Stimulated activated CD8-positive, alpha-beta memory T cell treated with anti-CD3 and anti-CD28 coated beads, Interleukin-4, amount 100 ng/mL, for 4 hours (primary cell): ENCODE measurements around the gene DENND6B.

Source experiments
- DNase-seq, 2 donors: peaks; one replicate each; pipeline ENCODE4 v3.0.0-alpha.2; 2020; ENCODE audit warnings: low read depth in 2 of 2, low spot score in 1 of 2

DENND6B gene

DNA sequence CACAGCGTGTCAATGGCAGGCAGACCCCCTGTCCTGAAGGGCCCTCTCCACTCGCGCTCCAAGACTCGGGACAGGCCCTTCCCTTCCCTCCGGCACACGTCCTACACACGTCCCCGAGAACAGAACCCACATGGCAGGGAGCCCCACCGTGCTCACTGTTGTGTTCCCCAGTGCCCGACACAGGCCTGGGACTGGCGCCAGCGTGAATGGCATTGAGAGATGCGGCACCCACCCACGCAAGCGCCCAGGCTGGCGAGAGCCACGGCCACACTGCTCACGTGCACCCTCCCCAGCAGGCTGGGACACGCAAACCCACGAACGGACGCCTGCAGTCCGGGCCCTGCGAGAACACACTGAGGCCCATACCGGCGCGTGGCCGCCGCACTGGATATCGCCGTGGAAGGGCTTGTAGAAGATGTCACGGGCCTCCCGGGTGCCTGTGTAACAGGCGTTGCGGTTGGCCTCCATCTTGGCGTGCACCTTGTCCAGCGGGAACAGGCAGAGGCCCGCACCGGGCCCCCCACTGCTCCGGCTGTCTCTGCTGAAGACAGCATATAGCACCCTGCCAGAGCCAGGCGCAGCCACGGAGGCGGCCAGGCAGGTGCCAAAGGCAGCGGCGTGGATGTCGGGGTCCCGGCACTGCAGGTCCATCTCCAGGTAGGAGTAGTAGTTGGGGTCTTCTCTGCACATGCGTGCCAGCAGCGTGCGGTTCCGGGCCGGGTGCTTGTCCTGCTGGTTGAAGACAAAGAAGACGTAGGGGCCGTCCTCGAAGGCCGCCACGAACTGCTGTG lies 37.5 kb downstream of the DENND6B start:
- no peak for DNase-seq

DNA sequence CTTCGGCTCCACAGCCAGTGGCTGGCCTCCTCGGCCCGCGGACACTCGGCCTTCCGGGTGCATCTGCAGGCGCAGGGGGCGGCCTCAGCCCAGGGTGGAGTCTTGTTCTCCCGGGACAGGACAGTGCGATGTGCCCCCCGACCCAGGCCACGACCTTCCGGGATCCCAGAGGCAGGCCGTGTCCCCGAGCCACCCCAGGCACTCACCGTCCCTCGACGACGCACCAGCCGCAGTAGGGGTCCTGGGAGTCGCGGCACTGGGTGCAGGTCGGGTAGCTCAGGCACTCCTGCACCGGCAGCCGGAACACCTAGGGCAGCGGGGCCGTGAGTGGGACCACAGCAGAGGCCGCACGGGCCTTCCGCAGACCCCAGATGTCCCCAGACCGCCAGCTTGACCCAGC lies 39.1 kb downstream of the DENND6B start:
- no peak for DNase-seq

DNA sequence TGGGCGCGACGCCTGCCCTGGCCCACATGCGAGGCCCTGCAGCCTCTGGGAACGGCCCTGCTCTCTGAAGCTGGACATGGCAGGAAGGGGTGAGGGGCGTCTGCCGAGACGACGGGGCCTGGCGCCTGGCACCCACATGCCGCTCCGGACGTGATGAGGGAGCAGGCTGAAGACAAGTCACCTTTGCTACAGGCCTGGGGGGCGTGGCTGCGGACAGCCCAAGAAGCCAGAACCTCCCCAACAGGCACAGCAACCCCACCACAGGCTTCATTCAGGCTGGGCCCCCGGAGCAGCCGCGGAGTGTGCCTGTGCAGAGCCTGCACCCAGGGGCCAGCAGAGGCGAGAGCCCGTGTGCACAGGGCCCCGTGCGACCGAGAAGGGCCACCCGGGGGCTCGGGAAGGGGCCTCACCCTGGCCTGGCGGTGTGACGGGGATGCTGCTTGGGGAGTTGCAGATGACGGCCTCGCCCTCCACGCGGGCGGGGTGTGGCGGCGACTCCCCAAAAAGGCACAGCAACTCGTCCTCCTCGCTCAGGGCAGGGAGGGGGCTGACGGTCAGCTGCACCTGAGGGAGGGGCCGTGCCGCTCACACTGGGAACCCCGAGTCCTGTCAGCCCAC lies 40.0 kb downstream of the DENND6B start:
- no peak for DNase-seq

DNA sequence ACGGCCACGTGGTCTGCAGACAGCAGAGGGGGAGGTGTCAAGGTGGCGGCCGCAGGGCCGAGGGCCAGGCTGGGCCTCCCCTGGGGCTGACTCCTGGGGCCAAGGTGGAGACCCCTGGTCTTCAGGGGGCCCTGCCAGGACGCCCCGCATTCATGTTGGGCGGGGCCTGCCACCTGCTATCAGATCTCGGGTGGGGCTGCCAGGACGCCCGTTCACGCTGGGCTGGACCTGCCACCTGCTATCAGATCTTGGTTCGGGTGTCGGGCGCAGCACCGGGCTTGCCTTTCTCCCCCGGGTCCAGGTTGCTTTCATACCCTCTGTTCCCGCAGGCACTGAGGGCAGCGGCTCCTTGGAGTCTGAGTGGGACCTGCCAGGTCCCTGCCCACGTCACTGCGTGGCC lies 40.5 kb downstream of the DENND6B start:
- DNase-seq, result no peak

DNA sequence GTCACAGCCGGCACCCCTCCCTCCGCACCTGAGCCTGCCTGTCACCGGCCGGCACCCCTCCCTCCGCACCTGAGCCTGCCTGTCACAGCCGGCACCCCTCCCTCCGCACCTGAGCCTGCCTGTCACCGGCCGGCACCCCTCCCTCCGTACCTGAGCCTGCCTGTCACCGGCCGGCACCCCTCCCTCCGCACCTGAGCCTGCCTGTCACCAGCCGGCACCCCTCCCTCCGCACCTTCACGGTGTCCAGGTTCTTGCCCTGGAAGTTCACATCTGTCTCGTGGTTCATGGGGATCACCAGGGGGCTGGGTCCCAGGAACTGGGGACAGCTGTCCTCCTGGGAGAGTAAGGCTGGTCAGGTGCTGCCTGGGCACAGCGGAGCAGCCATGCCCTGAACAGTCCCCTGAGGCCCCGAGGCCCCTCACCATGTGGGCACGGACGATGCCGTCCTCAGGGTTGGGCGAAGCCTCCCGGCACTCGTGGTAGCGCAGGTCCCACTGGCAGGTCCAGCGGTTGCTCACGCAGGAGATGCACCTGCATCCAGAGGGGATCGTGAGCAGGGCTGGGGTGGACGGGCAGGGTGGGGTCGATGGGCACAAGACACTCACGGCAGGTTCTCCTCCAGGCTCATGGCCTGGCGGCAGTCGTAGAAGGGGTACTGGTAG lies 41.1 kb downstream of the DENND6B start:
- no peak for DNase-seq

DNA sequence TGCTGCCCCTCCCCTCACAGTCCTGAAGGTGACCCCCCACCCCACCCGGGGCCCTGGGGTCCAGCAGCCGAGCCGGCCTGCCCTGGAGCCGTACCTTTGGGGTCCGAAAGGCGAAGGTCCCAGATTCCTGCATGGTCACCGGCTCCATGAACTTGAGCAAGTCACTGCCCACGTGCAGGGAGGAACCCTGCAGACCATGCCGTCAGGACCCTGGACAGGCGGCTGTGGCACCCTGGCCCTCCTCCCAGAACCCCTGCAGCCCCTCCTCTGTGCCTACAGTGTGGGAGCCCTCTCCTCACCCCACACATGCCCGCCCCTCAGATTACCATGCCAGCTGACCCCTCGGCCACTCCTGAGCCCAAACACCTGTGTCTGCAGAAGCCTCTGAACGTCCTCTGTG lies 42.3 kb downstream of the DENND6B start:
- DNase-seq, result no peak

DNA sequence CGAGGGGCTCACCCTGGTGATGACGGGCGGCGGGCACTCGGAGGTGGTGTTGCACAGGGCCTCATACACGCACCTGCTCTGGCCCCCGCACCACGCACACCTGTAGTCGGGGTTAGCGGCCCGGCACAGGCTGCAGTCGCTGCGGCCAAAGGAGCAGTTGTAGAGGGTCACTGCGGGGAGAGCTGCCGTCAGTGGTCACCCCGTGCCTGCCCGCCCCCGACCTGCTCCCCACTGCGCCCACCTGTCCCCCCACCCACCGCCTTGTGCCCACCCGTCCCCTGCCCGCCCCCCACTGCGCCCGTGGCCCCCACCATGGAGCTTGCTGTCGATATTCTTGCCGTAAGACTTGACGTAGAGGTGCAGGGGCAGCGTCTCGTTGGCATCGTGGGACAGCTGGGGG lies 43.0 kb downstream of the DENND6B start:
- DNase-seq, result no peak

DNA sequence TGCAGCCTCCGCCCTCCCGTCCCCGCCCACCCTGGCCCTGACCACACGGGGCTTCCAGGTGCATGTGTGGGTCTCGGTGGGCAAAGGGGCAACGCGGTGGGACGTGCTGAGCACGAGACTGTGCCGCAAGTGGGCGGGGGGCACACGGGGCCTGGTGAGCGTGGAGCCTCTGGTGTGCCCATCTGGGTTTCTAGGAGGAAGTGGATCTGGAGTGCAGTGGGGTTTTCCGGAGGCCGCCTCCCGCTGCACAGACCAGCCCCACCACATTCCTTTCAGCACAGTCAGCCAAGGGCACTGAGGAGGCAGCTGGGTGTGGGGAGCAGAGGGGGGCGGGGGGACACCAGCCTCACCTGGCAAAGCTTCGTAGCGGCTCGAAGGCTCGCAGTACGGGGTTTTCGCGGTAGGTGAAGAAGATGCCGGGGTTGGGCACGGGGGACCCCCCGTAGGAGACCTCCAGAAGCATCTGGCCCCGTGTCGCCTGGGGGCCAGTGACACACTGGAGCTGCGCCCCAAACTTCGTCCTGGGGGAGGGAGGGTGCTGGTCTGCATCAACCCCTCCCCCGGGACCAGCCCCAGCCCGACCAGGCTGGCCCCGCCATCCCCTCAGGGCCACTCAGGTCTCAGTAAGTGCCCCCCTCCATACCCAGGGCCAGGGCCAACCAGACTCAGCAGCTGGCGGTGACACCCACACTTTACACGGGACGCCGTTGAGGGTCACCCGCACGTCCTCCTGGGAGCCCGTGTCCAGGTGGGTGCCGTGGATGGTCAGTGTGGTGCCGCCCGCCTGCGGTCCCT lies 44.3 kb downstream of the DENND6B start:
- DNase-seq, result no peak

DNA sequence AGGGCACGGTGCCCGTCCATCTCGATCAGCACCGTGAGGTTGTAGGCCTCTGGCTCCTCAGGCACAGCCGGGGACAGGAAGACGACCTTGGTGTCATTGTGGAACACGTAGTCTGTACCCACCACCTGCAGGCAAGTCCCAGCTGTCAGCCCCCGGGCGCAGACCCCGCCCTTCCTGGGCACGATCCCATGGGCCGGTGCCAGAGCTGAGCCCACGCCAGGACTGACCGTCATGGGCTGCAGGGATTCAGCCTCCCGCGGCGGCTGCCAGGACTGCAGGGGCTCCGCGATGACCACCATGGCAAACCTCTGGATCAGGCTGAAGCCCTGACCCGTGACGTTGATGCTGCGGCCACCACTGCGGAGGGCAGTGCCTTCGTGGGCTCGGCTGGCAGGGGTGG lies 44.9 kb downstream of the DENND6B start:
- no peak for DNase-seq

DNA sequence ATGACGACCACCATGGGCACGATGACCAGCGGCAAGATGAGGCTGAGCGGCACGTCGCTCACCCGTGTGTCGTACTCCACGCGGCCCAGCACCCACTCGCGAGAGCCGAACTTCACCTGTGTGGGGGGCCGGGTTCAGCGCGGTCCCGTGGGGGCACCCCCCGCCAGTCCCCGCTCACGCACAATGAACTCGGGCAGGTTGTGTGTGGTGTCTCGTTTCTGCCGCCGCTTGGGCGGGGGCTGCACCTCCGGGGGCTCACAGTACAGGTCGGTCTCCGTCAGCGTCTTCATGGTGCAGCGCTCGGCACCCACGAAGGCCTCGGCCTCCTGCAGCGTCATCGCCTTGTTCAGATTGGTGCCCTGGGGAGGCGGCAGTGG lies 45.4 kb downstream of the DENND6B start:
- DNase-seq, result no peak

DNA sequence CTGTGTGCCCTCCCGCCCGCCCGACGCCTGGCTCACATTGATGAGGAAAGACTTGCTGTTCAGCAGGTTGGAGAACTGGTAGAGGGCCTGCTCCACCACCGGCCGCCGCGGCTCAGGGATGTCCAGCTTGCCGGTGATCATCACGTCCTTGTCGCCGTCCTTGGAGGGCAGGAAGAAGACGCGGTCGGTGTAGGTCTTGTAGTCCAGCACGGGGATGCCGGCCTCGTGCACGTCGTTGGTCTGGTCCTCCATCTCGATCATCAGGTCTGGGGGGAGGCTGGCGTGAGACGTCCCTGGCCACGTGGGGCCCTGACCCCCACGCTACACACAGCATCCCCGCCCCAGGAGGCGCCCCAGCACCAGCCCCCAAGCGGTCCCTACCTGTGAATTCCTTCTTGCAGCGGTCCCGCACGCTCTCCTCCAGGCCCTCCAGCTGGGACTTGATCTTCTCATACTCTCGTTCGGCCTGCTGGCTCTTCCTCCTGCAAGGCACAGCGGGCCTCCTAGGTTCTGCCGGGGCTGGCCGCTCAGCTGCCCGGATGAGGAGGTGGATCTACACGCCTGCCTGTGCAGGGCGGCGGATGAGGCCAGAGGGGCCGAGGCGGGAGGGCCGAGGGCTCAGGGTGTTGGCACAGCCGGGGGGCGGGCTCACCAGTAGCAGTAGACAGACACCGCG lies 46.0 kb downstream of the DENND6B start:
- DNase-seq, result no peak

DNA sequence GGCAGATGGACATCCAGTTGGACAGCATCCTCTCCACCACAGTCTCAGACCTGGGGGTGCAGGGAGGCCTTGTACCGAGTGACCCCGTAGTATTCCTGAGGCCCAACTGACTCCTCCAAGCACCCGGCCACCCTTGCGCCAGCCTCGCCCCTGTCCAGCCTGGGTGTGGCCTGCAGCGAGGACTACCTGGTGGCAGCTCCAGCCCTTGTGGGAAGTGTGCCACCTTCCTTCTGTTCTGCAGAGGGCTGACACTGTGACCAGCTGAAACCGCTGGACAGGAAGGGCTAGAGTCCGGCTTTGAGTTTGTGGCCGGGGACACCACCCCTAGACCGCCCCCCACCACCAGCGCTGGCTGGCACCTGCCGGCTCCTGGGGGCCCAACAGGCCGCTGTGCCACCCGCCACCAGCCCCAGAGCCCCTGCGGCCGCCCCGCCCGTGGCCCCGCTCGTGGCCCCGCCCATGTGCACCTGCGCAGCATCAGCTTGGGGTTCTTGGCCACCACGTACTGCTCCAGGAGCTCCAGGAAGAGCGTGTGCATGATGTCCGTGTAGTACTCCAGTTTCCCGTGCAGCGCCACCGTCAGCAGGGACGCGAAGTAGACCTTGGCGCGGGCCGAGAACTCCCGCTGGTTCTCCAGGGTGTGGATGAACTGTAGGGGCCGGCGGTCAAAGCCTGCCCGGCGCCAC lies 46.6 kb downstream of the DENND6B start:
- no peak for DNase-seq

DNA sequence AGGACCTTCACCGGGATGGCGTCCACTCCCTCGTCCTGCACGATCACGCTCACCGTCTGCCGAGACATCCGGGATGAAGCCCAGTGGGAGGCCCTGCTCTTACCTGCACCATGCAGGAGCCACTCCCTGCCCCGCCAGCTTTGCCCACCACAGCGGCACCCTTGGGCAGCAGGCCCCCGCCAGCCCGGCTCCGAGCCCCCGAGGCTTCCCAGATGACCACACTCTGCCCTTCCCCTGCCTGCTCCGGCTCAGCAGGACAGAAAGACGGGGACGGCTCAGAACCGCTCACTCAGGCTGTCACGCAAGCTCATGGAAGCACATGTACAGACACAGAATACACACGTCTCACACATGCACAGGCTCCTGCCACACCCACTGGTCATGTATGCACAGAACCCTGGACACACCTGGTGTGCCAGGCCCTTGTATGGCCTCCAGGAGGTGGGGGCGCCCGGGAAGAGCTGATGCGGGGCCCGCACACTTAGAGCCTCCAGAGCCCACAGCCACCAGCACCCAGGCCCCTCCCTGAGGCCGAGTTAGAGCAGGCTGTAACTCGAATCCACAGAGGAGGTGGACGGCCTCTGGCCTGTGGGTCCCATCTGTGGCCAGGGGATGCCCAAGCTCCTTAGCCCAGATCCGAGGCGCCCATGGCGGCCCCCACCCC lies 47.7 kb downstream of the DENND6B start:
- DNase-seq, result no peak

DNA sequence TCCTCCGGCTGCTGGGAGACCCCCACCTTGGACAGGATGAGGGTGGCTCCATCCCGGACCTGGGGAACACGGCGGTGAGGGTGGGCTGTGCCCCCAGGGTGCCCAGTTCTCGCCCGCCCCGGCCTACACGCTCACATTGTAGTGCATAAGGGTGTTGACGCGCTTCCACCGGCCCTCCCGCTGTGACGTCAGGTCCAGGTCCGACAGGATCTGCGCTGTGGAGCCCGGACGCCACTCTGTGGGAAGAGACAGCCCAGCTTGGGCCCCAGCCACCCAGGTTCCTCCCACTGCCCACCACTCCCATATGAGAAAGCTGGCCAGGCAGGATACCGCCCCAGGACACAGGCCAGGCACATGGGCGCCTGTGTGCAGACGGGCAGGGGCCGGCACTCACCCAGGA lies 48.4 kb downstream of the DENND6B start:
- no peak for DNase-seq

DNA sequence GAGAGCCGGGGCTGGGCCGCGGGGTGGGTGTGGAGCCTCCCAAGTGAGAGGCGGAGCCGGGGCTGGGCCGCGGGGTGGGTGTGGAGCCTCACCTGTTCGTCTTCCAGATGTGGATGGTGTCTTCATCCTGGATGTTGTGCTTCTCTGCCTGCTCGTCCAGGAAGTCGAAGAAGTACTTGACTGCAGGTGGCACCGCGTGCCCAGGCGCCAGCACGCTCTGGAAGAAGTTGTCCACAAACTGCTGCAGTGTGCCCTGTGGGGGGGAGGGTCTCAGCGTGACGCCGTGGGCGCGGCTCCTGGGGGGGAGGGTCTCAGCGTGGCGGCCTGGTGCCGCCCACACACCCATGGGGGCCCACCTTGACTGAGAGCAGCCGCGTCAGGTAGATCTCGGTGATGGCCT lies 49.1 kb downstream of the DENND6B start:
- DNase-seq, result no peak

DNA sequence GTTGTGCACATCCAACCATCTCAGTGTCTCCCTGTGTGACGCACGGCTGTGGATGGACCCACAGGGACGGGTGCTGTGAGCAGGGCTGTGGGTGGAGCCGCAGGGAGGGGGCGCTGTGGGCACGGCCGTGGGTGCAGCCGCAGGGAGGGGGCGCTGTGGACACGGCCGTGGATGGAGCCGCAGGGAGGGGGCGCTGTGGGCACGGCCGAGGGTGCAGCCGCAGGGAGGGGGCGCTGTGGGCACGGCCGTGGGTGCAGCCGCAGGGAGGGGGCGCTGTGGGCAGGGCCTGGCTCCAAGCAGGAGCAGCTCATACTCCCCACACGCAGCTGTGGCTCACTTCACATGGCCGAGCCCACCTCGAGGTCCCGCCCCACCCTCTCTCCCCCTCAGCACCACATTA lies 50.7 kb downstream of the DENND6B start:
- DNase-seq, result no peak

DNA sequence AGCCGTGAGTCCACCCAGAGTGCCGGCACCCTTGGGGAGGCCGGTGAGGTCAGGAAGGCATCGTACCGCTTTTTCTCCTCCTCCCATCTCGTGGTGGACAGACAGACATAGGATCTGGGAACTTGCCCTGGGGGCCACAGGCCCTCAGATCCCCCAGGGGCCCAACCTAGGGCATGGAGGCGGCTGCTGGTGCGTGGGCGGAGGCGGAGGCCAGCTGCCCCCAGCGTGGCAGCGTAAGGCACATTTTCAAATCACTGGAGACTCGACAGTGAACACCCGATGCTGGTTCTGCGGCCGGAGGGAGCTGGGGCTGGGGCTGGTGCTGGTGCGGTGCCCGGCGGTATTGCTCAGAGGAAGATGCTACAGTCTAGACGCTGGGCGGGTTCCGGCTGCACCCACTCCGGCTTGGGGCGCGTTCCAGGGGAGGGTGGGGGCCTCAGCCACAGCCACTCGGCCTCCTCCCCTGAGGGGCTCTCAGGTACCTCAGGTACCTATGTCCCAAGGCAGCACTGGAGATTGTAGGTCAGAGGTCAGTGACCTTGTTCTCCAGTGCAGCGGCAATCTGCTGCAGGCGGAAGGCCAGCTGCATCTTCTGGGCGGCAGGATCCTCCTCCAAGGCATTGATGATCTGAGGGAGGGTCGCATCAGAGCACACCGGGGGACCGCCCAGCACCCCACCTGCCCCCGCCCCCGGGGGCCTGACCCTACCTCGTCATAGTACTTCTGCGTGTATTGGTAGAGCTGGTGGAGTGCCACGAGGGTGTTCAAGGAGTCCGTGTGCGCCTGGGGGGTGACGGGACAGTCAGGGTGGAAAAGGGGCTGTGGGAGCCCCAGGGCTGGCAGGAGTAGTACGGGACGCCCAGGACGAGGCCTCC lies 51.4 kb downstream of the DENND6B start:
- no peak for DNase-seq

DNA sequence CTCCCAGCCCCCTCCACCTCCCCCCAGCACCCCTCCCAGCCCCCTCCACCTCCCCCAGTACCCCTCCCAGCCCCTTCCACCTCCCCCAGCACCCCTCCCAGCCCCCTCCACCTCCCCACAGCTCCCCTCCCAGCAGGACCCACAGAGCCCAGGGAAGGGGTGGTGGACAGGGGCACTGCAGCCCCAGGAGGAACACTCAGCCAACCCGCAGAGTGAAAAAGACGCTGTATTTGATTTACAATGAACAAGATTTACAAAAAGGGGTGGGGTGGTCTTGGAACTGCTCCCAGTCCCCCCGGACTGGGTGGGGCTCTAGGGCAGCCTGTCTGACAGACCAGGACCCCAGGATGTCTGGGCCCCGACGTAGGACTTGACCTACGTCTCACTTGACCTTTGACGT lies 52.0 kb downstream of the DENND6B start:
- no peak for DNase-seq

DNA sequence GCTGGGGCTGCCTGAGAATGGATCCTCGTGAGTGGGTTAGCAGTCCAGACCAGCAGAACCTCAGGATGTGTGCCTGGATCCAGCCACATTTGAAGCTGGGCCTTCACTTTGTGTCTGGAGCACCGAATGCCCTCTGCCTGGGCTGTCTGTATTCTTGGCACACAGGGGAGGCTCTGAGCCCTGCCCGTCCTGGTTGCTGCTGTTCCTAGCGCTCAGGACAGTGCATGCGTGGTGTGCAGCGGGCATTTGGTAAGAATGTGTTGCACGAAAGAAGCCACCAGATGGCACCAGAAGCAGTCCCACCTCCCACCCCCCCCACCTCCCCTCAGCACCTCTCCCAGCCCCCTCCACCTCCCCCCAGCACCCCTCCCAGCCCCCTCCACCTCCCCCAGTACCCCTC lies 52.5 kb downstream of the DENND6B start:
- no peak for DNase-seq
